NB4 (cell line): ENCODE results near the gene RRAS2.

Source experiments
- DNase-seq: peaks from one replicate; pipeline ENCODE4 v3.0.0; 2010; ENCODE audit warnings: low read depth
- H3K4me3 ChIP-seq: one replicate; pipeline ENCODE4 v1.5.1; 2011; ENCODE audit warnings: mild to moderate bottlenecking, low read depth, low read length, moderate library complexity
- MAX ChIP-seq: IDR thresholded peaks from 2 replicates; pipeline ENCODE4 v1.6.1; 2011; ENCODE audit warnings: low read depth, low read length
- MYC ChIP-seq: IDR thresholded peaks from 2 replicates; pipeline ENCODE4 v1.6.1; 2011; ENCODE audit warnings: low read depth, low read length
- POLR2A ChIP-seq: IDR thresholded peaks from 2 replicates; pipeline ENCODE4 v1.6.1; 2011; ENCODE audit warnings: mild to moderate bottlenecking; ENCODE audit not compliant: insufficient read length; ENCODE audit errors: extremely low read depth
- TF ChIP-seq, protein P1 (sequence below): IDR thresholded peaks from one replicate; pipeline ENCODE4 v1.5.1; 2012; ENCODE audit warnings: low read depth, low read length

Gene RRAS2

GRCh38 chr11:14373941-14374646, 15.1 kb upstream of the RRAS2 start:
- no peak for DNase-seq
- H3K4me3 ChIP-seq: no peak overlapping the region
- TF ChIP-seq MAX: no peak

DNA sequence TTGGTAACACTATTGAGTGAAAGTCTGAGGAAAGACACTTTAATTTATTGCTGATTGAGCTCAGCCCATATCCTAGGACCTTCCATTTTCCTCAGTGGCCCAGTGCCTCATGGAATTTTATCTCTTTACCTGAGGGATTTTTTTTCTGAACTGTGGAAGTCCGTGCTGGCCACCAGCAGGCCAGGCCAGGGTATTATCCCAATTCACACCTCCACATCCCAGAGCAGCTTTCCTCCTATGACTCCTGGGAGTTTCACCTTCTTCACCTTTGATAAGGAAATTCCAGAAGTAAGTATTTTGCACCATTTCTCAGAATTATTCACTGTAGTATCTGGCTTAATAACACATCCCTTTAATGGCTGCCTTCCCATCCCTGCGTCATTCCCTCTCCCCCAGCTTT, 13.0 kb upstream of the RRAS2 start:
- DNase-seq: no peak
- no peak overlapping the region for H3K4me3 ChIP-seq
- TF ChIP-seq POLR2A: no peak
- TF ChIP-seq, protein P1, sequence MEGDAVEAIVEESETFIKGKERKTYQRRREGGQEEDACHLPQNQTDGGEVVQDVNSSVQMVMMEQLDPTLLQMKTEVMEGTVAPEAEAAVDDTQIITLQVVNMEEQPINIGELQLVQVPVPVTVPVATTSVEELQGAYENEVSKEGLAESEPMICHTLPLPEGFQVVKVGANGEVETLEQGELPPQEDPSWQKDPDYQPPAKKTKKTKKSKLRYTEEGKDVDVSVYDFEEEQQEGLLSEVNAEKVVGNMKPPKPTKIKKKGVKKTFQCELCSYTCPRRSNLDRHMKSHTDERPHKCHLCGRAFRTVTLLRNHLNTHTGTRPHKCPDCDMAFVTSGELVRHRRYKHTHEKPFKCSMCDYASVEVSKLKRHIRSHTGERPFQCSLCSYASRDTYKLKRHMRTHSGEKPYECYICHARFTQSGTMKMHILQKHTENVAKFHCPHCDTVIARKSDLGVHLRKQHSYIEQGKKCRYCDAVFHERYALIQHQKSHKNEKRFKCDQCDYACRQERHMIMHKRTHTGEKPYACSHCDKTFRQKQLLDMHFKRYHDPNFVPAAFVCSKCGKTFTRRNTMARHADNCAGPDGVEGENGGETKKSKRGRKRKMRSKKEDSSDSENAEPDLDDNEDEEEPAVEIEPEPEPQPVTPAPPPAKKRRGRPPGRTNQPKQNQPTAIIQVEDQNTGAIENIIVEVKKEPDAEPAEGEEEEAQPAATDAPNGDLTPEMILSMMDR: no peak
- TF ChIP-seq MAX: no peak
- TF ChIP-seq MYC: no peak

- H3K4me3 ChIP-seq: no peak overlapping the region
- TF ChIP-seq MYC (no peak), MAX (no peak), POLR2A (no peak)
- TF ChIP-seq, protein P1: no peak
- DNase-seq: no peak
Observed at GRCh38 chr11:14371249-14371648, 12.3 kb upstream of the RRAS2 start.

- no peak for TF ChIP-seq POLR2A
- no peak for TF ChIP-seq MYC
- TF ChIP-seq MAX: no peak
- TF ChIP-seq, protein P1: no peak
- DNase-seq: no peak
- H3K4me3 ChIP-seq: no peak overlapping the region
Observed at GRCh38 chr11:14370496-14370895, 11.5 kb upstream of the RRAS2 start.

DNA sequence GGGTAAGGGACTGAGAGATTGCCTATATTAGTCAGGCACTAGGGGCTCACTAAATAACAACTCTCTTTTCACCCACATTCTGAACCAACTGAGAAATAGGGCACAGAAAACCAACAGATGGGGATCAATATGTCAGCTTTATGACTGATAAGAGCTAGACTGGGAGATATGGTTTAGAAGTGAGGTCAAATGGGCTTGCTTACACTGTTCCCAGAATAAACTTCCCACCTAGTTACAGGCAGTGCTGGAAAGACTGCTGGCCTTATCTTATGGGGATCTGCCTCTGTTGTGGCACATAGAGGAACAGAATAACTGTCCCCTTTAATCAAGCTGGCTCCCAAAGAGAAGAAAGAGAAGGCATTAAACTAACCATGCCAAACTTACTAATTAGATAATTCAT, 10.6 kb upstream of the RRAS2 start:
- H3K4me3 ChIP-seq: no peak overlapping the region
- TF ChIP-seq MYC (no peak), POLR2A (no peak), MAX (no peak)
- TF ChIP-seq, protein P1: no peak
- DNase-seq: no peak

DNA sequence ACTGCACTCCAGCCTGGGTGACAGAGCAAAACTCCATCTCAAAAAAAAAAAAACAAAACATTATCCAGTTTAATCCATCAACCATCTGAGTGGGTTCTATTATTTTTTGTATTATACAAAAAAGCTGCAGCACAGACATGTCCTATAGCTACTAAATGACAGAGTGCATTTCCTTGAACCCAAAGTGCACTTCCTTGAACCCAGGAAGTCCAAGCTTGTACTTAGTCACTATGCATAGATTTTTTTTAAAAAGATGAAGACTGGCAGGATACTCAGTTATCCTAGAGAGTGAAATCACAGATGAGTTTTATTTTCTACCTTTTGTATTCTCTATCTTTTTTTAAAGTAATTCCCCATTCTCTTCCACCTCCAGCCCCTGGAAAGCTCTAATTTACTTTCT, 8.0 kb upstream of the RRAS2 start:
- TF ChIP-seq POLR2A (no peak), MYC (no peak), MAX (no peak)
- TF ChIP-seq, protein P1: no peak
- H3K4me3 ChIP-seq: no peak overlapping the region
- DNase-seq: no peak
